ENCODE data around the gene CCDC191. TPM values are rescaled to one million over a fixed set of nuclear protein-coding genes. Genes with fewer than 3 reads are reported as not detected.

CCDC191 gene
- total and polyA plus RNA-seq, 2 donors (not counting 1 experiment from before 2014, with no cell fraction given), result 1.7 to 3.3 TPM

DNA sequence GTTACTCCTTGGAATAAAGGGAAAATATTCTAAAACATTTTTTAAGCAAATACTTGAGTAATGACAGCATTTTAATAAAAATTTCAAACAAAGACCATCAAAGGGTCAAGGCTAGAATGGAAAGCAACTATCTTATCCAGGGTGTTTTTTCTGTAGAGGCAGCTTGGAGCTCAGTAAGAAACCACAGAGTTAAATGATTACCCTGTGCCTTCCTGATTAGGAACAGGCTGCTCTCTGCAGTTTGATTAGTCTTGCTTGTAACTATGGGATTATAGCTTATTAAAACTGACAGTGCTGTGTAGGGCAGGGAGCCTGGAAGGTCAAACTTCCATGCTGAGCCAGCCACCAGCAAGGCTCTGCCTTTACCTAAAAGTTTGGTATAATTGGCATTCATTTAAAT, 33.3 kb upstream of the CCDC191 start:
- H3K4me3 ChIP-seq (replicated peaks in 1 of 4; ENCODE audit: control extremely low read depth in 1 of 4, insufficient read depth in 1 of 4, low read depth in 3 of 4, low read length in 4 of 4), result no peak overlapping the region
- no peaks in the 10 kb centered on the region for H4K20me1 ChIP-seq (ENCODE audit: control insufficient read depth, extremely low read depth, insufficient read depth, low read length)
- no peaks in the 10 kb centered on the region for H3K79me2 ChIP-seq (ENCODE audit: control insufficient read depth, insufficient read depth, low read length)
- no peak overlapping the region for H3K4me2 ChIP-seq (ENCODE audit: extremely low read depth, insufficient read depth, low read length)
- no peaks in the 10 kb centered on the region for H3K4me1 ChIP-seq (ENCODE audit: control insufficient read depth, extremely low read depth, insufficient read depth, low read length)
- no peaks in the 10 kb centered on the region for H3K27me3 ChIP-seq (ENCODE audit: control insufficient read depth, insufficient read depth, low read length)
- no peak overlapping the region for H2AFZ ChIP-seq (ENCODE audit: low read length)
- no peak for DNase-seq (ENCODE audit: low read depth in 2 of 2)
- no peak overlapping the region for H3K27ac ChIP-seq (ENCODE audit: insufficient read depth, low read length)
- H3K9ac ChIP-seq (ENCODE audit: insufficient read depth, low read length), result no peak overlapping the region
- TF ChIP-seq CTCF (conservative IDR thresholded peaks at IDR 0.05 in 1 of 2, IDR thresholded peaks at IDR 0.05 in 1 of 2; ENCODE audit: low read depth in 1 of 2, low read length in 2 of 2), result no peak
- no peak for TF ChIP-seq EZH2 (IDR thresholded peaks at IDR 0.05; ENCODE audit: low read length, missing control alignments)
- H3K36me3 ChIP-seq (ENCODE audit: control insufficient read depth, insufficient read depth, low read length), result peaks cover 2% of the 10 kb centered on the region
- no peaks in the 10 kb centered on the region for H3K9me3 ChIP-seq (ENCODE audit: control insufficient read depth, insufficient read depth, low read depth, low read length)

DNA sequence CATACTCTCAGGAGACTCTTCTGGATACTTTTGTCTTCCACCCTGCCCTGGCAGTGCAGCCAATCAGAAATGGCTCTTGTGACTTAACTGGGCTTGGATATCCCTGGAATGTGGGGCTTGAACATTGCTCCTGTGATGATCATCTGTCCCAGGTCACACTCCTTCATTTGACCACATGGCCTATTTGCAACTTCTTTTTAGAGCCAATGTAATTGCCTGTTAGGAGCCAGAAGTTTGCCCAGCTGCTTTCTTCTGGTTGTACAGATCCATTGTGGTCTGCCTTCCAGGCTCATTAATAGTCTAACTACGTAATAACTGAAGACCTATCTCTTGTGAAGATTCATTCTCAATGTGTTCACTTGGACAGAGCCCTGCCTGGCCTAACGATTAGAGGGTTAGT, 30.0 kb upstream of the CCDC191 start:
- H3K79me2 ChIP-seq (ENCODE audit: control insufficient read depth, insufficient read depth, low read length), result no peaks in the 10 kb centered on the region
- H3K9ac ChIP-seq (ENCODE audit: insufficient read depth, low read length), result no peak overlapping the region
- no peak overlapping the region for H2AFZ ChIP-seq (ENCODE audit: low read length)
- H3K27ac ChIP-seq (ENCODE audit: insufficient read depth, low read length), result no peak overlapping the region
- no peaks in the 10 kb centered on the region for H3K9me3 ChIP-seq (ENCODE audit: control insufficient read depth, insufficient read depth, low read depth, low read length)
- TF ChIP-seq CTCF (conservative IDR thresholded peaks at IDR 0.05 in 1 of 2, IDR thresholded peaks at IDR 0.05 in 1 of 2; ENCODE audit: low read depth in 1 of 2, low read length in 2 of 2), result no peak
- H3K4me3 ChIP-seq (replicated peaks in 1 of 4; ENCODE audit: control extremely low read depth in 1 of 4, insufficient read depth in 1 of 4, low read depth in 3 of 4, low read length in 4 of 4), result no peak overlapping the region
- H3K4me1 ChIP-seq (ENCODE audit: control insufficient read depth, extremely low read depth, insufficient read depth, low read length), result no peaks in the 10 kb centered on the region
- H4K20me1 ChIP-seq (ENCODE audit: control insufficient read depth, extremely low read depth, insufficient read depth, low read length), result no peaks in the 10 kb centered on the region
- no peak for DNase-seq (ENCODE audit: low read depth in 2 of 2)
- H3K36me3 ChIP-seq (ENCODE audit: control insufficient read depth, insufficient read depth, low read length), result peaks cover 2% of the 10 kb centered on the region
- H3K27me3 ChIP-seq (ENCODE audit: control insufficient read depth, insufficient read depth, low read length), result no peaks in the 10 kb centered on the region
- H3K4me2 ChIP-seq (ENCODE audit: extremely low read depth, insufficient read depth, low read length), result no peak overlapping the region

DNA sequence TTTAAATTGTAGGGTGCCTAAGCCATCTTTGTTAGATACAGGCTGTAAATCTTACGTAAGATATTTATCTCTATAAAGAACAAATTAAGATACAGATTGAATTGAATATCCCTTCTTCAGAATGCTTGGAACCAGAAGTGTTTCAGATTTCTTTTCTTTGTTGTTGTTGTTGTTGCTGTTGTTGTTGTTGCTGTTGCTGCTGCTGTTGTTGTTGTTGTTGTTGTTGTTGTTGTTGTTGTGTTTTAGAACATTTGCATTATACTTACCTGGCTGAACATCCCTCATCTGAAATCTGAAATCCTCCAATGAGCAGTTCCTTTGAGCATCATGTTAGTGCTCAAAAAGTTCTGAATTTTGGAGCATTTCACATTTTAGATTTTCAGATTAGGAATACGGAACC, 26.8 kb upstream of the CCDC191 start:
- Histone ChIP-seq H4K20me1 (ENCODE audit: control insufficient read depth, extremely low read depth, insufficient read depth, low read length) (no peaks in the 10 kb centered on the region), H3K9ac (ENCODE audit: insufficient read depth, low read length) (no peak overlapping the region), H3K27ac (ENCODE audit: insufficient read depth, low read length) (no peak overlapping the region), H3K79me2 (ENCODE audit: control insufficient read depth, insufficient read depth, low read length) (no peaks in the 10 kb centered on the region), H3K4me2 (ENCODE audit: extremely low read depth, insufficient read depth, low read length) (no peak overlapping the region), H3K27me3 (ENCODE audit: control insufficient read depth, insufficient read depth, low read length) (no peaks in the 10 kb centered on the region), H3K4me1 (ENCODE audit: control insufficient read depth, extremely low read depth, insufficient read depth, low read length) (peaks cover 3% of the 10 kb centered on the region), H3K4me3 (replicated peaks in 1 of 4; ENCODE audit: control extremely low read depth in 1 of 4, insufficient read depth in 1 of 4, low read depth in 3 of 4, low read length in 4 of 4) (no peak overlapping the region), H3K9me3 (ENCODE audit: control insufficient read depth, insufficient read depth, low read depth, low read length) (no peaks in the 10 kb centered on the region), H3K36me3 (ENCODE audit: control insufficient read depth, insufficient read depth, low read length) (peaks cover 2% of the 10 kb centered on the region), H2AFZ (ENCODE audit: low read length) (no peak overlapping the region)
- DNase-seq (ENCODE audit: low read depth in 2 of 2), result no peak
- no peak for TF ChIP-seq EZH2 (IDR thresholded peaks at IDR 0.05; ENCODE audit: low read length, missing control alignments)
- TF ChIP-seq CTCF (conservative IDR thresholded peaks at IDR 0.05 in 1 of 2, IDR thresholded peaks at IDR 0.05 in 1 of 2; ENCODE audit: low read depth in 1 of 2, low read length in 2 of 2), result no peak
